ENCODE data around the gene RBMX. TPM values are rescaled to one million over a fixed set of nuclear protein-coding genes. Genes with fewer than 3 reads are reported as not detected.
"Not testable (repeated sequence)": the region's sequence is repeated elsewhere in the genome, so short reads cannot be mapped to it uniquely, and the experiment has no call there.

The RBMX gene
- total RNA-seq, 2 donors from 2014 or later, result 380 to 396 TPM

DNA sequence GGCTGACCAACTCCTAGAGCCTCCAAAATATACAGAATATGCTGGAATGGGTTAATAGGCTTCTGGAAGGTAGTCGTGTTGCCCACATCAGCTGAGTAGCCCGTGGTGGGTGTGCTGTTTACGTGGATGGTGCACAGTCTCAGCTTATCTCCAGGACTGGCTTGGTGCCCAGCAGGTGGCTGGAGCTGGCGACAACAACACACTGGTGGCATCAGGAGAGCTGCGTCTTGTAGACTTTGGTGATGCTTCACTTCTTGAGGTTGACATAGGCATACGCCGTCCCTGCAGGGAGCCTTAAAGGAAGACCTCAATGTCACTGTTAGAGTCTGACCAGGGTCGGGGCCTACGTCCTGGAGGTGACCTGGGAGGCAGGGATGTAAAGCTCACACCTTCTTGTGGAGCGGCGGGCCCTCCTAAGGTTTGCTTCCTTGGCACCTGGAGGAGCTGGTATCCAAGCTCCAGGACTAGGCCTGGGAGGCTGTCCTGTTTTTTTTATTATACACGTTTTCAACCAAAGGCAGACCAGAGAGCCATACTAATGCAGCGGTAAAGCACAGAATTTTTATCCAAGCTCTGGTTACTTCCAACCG is 26.5 kb upstream of the RBMX start:
- H3K36me3 ChIP-seq (ENCODE audit: control insufficient read depth, insufficient read depth, low read length), result no peaks in the 10 kb centered on the region
- H3K9ac ChIP-seq (ENCODE audit: extremely low read depth, low read length, poor library complexity, severe bottlenecking), result no peak overlapping the region
- Mint-ChIP-seq H3K4me1 (no peaks in the 10 kb centered on the region), H3K4me3 (no peak overlapping the region), H3K27ac (no peak overlapping the region), H3K27me3 (ENCODE audit: insufficient read depth) (no peaks in the 10 kb centered on the region), H3K9me3 (peaks cover 59% of the 10 kb centered on the region), H3K36me3 (ENCODE audit: low read depth) (no peaks in the 10 kb centered on the region)
- H3K4me1 ChIP-seq (ENCODE audit: control insufficient read depth, insufficient read depth, low read length), result no peaks in the 10 kb centered on the region
- no peak overlapping the region for H3K4me3 ChIP-seq (ENCODE audit: low read length)
- no peak overlapping the region for H3K27ac ChIP-seq (ENCODE audit: low read depth, low read length)
- TF ChIP-seq, protein P1, sequence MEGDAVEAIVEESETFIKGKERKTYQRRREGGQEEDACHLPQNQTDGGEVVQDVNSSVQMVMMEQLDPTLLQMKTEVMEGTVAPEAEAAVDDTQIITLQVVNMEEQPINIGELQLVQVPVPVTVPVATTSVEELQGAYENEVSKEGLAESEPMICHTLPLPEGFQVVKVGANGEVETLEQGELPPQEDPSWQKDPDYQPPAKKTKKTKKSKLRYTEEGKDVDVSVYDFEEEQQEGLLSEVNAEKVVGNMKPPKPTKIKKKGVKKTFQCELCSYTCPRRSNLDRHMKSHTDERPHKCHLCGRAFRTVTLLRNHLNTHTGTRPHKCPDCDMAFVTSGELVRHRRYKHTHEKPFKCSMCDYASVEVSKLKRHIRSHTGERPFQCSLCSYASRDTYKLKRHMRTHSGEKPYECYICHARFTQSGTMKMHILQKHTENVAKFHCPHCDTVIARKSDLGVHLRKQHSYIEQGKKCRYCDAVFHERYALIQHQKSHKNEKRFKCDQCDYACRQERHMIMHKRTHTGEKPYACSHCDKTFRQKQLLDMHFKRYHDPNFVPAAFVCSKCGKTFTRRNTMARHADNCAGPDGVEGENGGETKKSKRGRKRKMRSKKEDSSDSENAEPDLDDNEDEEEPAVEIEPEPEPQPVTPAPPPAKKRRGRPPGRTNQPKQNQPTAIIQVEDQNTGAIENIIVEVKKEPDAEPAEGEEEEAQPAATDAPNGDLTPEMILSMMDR (conservative IDR thresholded peaks at IDR 0.05), result no peak
- no peak for DNase-seq
- no peaks in the 10 kb centered on the region for H3K9me3 ChIP-seq (ENCODE audit: control insufficient read depth, low read length)
- H3K27me3 ChIP-seq (ENCODE audit: control insufficient read depth, insufficient read depth, low read length, poor library complexity, severe bottlenecking), result no peaks in the 10 kb centered on the region
- 87 to 90% methylated on average over 5 to 14 of the region's 14 CpGs for WGBS, 2 experiments (ENCODE audit: insufficient coverage in 1 of 2, insufficient read length in 1 of 2)

DNA sequence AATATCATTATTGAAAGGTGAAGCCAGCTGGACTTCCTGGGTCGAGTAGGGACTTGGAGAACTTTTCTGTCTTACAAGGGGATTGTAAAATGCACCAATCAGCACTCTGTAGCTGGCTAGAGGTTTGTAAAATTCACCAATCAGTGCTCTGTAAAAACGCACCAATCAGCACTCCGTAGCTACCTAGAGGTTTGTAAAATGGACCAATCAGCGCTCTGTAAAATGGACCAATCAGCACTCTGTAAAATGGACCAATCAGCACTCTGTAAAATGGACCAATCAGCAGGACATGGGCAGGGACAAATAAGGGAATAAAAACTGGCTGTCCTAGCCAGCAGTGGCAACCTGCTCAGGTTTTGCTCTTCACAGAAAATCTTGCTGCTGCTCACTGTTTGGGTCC is 23.5 kb upstream of the RBMX start:
- not testable (repeated sequence) for H3K4me3 Mint-ChIP-seq; H3K9me3 ChIP-seq (ENCODE audit: control insufficient read depth, low read length); H3K27ac Mint-ChIP-seq; H3K4me1 ChIP-seq (ENCODE audit: control insufficient read depth, insufficient read depth, low read length); H3K4me1 Mint-ChIP-seq; H3K27me3 Mint-ChIP-seq (ENCODE audit: insufficient read depth); DNase-seq; H3K4me3 ChIP-seq (ENCODE audit: low read length); H3K27me3 ChIP-seq (ENCODE audit: control insufficient read depth, insufficient read depth, low read length, poor library complexity, severe bottlenecking); H3K9ac ChIP-seq (ENCODE audit: extremely low read depth, low read length, poor library complexity, severe bottlenecking); H3K36me3 Mint-ChIP-seq (ENCODE audit: low read depth); H3K27ac ChIP-seq (ENCODE audit: low read depth, low read length); H3K36me3 ChIP-seq (ENCODE audit: control insufficient read depth, insufficient read depth, low read length)
- peaks cover 48% of the 10 kb centered on the region for H3K9me3 Mint-ChIP-seq
- 91 to 100% methylated on average over 3 to 4 of the region's 4 CpGs for WGBS, 2 experiments (ENCODE audit: insufficient coverage in 1 of 2, insufficient read length in 1 of 2)

DNA sequence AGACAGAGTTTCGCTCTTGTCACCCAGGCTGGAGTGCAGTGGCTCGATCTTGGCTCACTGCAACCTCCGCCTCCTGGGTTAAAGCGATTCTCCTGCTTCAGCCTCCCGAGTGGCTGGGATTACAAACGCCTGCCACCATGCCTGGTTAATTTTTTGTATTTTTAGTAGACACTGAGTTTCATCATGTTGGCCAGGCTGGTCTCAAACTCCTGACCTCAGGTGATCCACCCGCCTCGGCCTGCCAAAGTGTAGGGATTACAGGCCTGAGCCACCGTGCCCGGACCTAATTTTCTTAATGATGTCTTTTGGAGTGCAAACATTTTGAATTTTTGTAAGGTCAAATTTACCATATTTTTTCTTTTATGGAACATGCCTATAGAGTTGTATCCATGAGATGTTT is 19.5 kb upstream of the RBMX start:
- peaks cover 35% of the 10 kb centered on the region for H3K9me3 Mint-ChIP-seq
- not testable (repeated sequence) for H3K9ac ChIP-seq (ENCODE audit: extremely low read depth, low read length, poor library complexity, severe bottlenecking); H3K4me1 ChIP-seq (ENCODE audit: control insufficient read depth, insufficient read depth, low read length); H3K36me3 Mint-ChIP-seq (ENCODE audit: low read depth); H3K4me3 ChIP-seq (ENCODE audit: low read length); H3K4me1 Mint-ChIP-seq; H3K4me3 Mint-ChIP-seq; H3K27ac Mint-ChIP-seq; H3K27me3 ChIP-seq (ENCODE audit: control insufficient read depth, insufficient read depth, low read length, poor library complexity, severe bottlenecking); H3K9me3 ChIP-seq (ENCODE audit: control insufficient read depth, low read length); H3K27ac ChIP-seq (ENCODE audit: low read depth, low read length); H3K27me3 Mint-ChIP-seq (ENCODE audit: insufficient read depth); H3K36me3 ChIP-seq (ENCODE audit: control insufficient read depth, insufficient read depth, low read length); DNase-seq
- WGBS, 2 experiments (ENCODE audit: insufficient coverage in 1 of 2, insufficient read length in 1 of 2), result 86% methylated on average over 9 of the region's 10 CpGs; no CpG with 5 or more reads in 1 of the 2 experiments

DNA sequence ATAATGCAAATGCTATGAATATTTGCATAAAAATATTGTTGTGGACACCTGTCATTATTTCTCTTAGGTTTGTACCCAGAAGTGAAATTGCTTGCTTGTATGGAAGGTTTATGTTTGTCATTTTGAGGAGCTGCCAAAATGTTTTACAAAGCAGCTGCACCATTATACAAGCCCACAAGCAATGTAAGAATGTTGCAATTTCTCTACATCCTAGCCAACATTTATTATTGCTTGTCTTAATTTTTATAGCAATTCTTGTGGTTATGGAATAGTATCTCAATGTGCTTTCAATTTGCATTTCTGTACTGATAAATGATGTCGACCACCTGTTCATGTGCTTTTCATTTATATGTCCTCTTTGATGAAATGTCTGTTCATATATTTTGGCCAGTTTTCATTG is 18.7 kb upstream of the RBMX start:
- Mint-ChIP-seq H3K9me3 (peaks cover 34% of the 10 kb centered on the region), H3K36me3 (ENCODE audit: low read depth) (no peaks in the 10 kb centered on the region), H3K27me3 (ENCODE audit: insufficient read depth) (no peaks in the 10 kb centered on the region), H3K4me1 (no peaks in the 10 kb centered on the region), H3K27ac (no peak overlapping the region), H3K4me3 (no peak overlapping the region)
- WGBS, 2 experiments (ENCODE audit: insufficient coverage in 1 of 2, insufficient read length in 1 of 2), result 100% methylated on average over 1 of the region's 1 CpG; no CpG with 5 or more reads in 1 of the 2 experiments
- no peaks in the 10 kb centered on the region for H3K9me3 ChIP-seq (ENCODE audit: control insufficient read depth, low read length)
- DNase-seq, result no peak
- H3K4me3 ChIP-seq (ENCODE audit: low read length), result no peak overlapping the region
- H3K9ac ChIP-seq (ENCODE audit: extremely low read depth, low read length, poor library complexity, severe bottlenecking), result no peak overlapping the region
- TF ChIP-seq, protein P1 (conservative IDR thresholded peaks at IDR 0.05), result no peak
- H3K27ac ChIP-seq (ENCODE audit: low read depth, low read length), result no peak overlapping the region
- no peaks in the 10 kb centered on the region for H3K27me3 ChIP-seq (ENCODE audit: control insufficient read depth, insufficient read depth, low read length, poor library complexity, severe bottlenecking)
- no peaks in the 10 kb centered on the region for H3K4me1 ChIP-seq (ENCODE audit: control insufficient read depth, insufficient read depth, low read length)
- H3K36me3 ChIP-seq (ENCODE audit: control insufficient read depth, insufficient read depth, low read length), result no peaks in the 10 kb centered on the region

DNA sequence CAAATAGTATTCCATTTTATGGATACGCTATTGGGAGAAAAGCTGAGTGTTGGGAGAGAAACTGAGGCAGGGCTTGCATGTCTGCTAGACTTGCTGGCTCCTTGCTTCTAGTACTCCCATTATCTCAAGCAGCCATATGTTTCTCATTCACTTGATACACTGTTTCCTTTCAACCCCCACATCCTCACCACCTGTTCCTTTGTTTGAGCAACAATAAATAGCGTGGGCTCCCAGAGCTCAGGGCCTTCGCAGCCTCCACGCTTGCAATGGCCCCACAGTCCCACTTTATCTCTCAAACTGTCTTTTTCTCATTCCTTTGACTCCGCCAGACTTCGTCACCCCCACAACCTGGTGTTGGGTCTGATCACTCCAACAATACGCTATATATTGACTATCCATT is 18.2 kb upstream of the RBMX start:
- H3K4me1 ChIP-seq (ENCODE audit: control insufficient read depth, insufficient read depth, low read length); H3K4me3 ChIP-seq (ENCODE audit: low read length); H3K27me3 Mint-ChIP-seq (ENCODE audit: insufficient read depth); H3K27ac ChIP-seq (ENCODE audit: low read depth, low read length); H3K9ac ChIP-seq (ENCODE audit: extremely low read depth, low read length, poor library complexity, severe bottlenecking); DNase-seq; H3K9me3 ChIP-seq (ENCODE audit: control insufficient read depth, low read length); H3K27me3 ChIP-seq (ENCODE audit: control insufficient read depth, insufficient read depth, low read length, poor library complexity, severe bottlenecking); H3K36me3 ChIP-seq (ENCODE audit: control insufficient read depth, insufficient read depth, low read length); H3K4me1 Mint-ChIP-seq; H3K27ac Mint-ChIP-seq; H3K36me3 Mint-ChIP-seq (ENCODE audit: low read depth); H3K4me3 Mint-ChIP-seq: not testable (repeated sequence)
- peaks cover 35% of the 10 kb centered on the region for H3K9me3 Mint-ChIP-seq
- WGBS, 2 experiments (ENCODE audit: insufficient coverage in 1 of 2, insufficient read length in 1 of 2), result 92 to 95% methylated on average over 4 to 6 of the region's 7 CpGs

Data from endodermal cell (in vitro differentiated cells).